ENCODE measurements around the gene DDIT4. TPM values are rescaled to one million over a fixed set of nuclear protein-coding genes. Genes with fewer than 3 reads are reported as not detected.

The DDIT4 gene
- total and polyA plus RNA-seq, 9 of the 15 experiments (the other 6 are each of a cell fraction or from before 2014, with no cell fraction given), result 8.2 to 675 (median 159) TPM

- no peak for TF ChIP-seq NELFE (IDR thresholded peaks at IDR 0.05; ENCODE audit: insufficient read depth, insufficient read length)
- no peak for TF ChIP-seq ZNF23 (CRISPR knock-in tag; IDR thresholded peaks at IDR 0.05)
- TF ChIP-seq HOXB6 (CRISPR knock-in tag; IDR thresholded peaks at IDR 0.05; ENCODE audit: borderline replicate concordance), result no peak
- 0 out of 2 replicates have a peak, but pooled peaks have one; percentile 45 for TF ChIP-seq NFXL1 (CRISPR knock-in tag; IDR thresholded peaks at IDR 0.05)
- no peak for TF ChIP-seq RFX5 (IDR thresholded peaks at IDR 0.05; ENCODE audit: low read depth, low read length)
- TF ChIP-seq THRB (CRISPR knock-in tag; conservative IDR thresholded peaks at IDR 0.05), result no peak
- no peak for TF ChIP-seq ZBTB33 (CRISPR knock-in tag; IDR thresholded peaks at IDR 0.05)
- TF ChIP-seq ZNF699 (CRISPR knock-in tag; IDR thresholded peaks at IDR 0.05; ENCODE audit: insufficient replicate concordance), result no peak
- TF ChIP-seq CBX2 (IDR thresholded peaks at IDR 0.05; ENCODE audit: insufficient read depth, low read length, poor library complexity, severe bottlenecking), result no peak
- no peak for TF ChIP-seq ZNF785 (CRISPR knock-in tag; IDR thresholded peaks at IDR 0.05)
- TF ChIP-seq HLTF (IDR thresholded peaks at IDR 0.05), result no peak
- no peak for TF ChIP-seq PRPF4 (IDR thresholded peaks at IDR 0.05; ENCODE audit: insufficient read depth, low read depth, low read length, poor library complexity, severe bottlenecking)
- TF ChIP-seq DACH1 (IDR thresholded peaks at IDR 0.05; ENCODE audit: partially characterized antibody), result no peak
- TF ChIP-seq ZBTB11 (CRISPR knock-in tag; IDR thresholded peaks at IDR 0.05), result peak in 1 of 3 experiments; percentile 58; a peak in 1 of 6 replicates
- no peak for TF ChIP-seq ZNF431 (CRISPR knock-in tag; IDR thresholded peaks at IDR 0.05)
- TF ChIP-seq ZNF41 (CRISPR knock-in tag; conservative IDR thresholded peaks at IDR 0.05), result no peak
- TF ChIP-seq MYC (IDR thresholded peaks at IDR 0.05; ENCODE audit: low read depth, low read length), result 0 out of 2 replicates have a peak, but pooled peaks have one; percentile 15
- TF ChIP-seq MYC (CRISPR knock-in tag; IDR thresholded peaks at IDR 0.05; ENCODE audit: borderline replicate concordance, low read depth), result no peak
These were observed 18.7 kb upstream of the DDIT4 start (continued) for GRCh38 chr10:72254813-72255568.
